GM19099 (cell line): ENCODE measurements around the gene GFAP.

Source experiments
- POLR2A ChIP-seq: IDR thresholded peaks from 3 replicates; pipeline ENCODE4 v1.6.1; 2011; ENCODE audit warnings: low read depth; ENCODE audit not compliant: insufficient read length; ENCODE audit errors: extremely low read depth

The GFAP gene

DNA sequence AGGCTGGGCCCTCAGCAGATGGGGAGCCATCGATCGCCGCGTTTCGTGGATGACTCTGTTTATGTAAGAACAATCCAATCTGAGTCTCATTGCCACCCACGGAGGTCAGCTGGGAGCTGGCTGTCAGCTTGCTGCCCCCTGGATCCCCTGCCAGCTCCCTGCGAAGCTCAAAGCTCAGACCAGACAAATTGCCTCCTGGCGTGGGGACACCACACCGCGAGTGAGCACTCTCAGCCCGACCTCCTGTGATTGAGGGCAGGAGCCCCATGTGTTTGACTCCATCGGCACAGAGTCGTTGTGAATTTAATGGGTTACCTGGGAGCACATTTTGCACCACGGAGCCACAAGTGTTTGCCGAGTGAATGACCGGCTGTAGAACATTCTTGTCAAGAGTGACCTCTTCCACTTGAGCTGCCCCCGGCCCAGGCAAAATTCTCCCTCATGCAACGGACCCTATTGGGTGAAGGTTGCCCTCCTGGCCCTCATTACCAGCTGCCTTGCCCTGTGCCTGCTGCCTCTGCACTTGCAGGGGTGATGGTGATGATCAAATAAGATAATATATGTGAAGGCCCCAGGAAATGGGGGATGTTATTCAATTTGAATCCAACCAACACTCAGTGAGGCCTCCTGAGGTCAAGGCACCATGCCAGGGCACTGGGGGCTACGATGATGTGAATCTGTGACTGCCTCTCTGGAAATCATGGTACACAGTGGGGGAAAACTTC, 7.6 kb upstream of the GFAP start:
- TF ChIP-seq POLR2A = no peak

DNA sequence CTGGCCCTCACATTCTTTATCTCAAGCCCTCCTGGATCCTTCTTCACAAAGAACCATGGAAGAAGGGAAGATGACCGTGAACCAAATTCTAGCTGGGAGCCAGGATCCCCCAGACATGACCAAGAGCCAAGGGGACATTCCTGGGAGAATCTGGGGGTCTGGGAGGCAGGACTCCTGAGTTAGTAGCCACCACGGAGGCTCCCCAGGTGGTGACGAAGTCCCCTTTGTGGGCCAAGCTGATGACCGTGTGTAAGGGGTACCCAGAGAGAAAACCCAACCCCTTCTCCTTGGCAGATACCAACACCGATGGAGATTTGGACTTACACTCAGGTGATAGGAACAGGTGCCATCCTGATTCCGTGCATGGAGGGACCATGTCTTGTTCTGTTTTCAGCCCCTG, 6.8 kb upstream of the GFAP start:
- no peak for TF ChIP-seq POLR2A

DNA sequence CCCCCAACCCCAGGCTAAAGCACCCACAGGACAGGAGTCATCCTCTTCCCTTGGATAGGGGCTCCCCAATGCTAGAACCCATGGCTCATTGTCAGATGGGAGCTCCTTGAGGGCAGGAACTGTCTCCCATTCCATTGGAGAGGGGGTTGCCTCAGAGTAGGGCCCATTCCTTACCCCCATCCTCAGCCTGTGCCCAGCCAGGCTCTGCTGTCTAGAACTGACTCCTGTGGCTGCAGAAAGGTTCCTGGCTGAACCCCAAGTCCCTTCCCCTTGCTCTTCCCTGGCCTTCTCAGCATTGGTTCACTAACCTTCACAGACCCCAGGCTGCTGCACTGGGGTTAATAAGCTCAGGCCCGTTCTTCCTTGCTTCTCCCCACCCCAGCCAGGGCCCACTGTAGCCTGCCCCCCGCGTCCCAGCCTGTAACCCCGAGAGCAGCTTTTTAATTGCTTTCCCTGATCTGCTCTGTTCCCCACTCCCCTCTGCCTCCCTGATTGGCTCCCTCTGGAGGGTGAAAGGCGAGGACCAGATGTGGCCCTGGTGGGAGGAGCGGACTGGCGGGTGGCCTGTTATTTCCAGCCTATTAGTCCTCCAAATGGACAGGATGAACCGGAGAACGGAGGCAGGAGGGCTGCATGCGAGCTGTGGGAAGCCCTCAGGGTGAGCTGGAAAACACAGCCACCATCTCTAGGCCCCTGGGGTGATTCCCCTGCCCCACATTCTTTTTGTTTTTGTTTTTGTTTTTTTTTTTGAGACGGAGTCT, 6.0 kb upstream of the GFAP start:
- TF ChIP-seq POLR2A = no peak

DNA sequence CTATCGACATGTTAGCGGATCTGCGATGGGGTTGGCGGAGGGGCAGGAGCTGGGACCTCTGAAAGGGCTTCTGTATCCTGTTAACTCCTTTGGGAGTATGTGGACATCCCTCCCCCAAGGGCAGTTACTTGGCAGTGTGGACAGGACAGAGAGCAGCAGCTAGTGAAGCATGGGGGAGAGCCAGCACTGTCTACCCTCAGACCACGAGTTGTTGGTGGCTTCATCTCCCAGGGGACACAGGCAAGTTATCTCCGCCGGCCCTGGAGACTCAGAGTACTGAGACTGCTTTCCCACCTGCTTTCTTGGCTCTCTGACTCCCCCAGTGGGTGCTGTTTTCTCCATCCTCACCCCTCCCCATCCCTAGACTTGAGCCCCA, 5.3 kb upstream of the GFAP start:
- TF ChIP-seq POLR2A = no peak

DNA sequence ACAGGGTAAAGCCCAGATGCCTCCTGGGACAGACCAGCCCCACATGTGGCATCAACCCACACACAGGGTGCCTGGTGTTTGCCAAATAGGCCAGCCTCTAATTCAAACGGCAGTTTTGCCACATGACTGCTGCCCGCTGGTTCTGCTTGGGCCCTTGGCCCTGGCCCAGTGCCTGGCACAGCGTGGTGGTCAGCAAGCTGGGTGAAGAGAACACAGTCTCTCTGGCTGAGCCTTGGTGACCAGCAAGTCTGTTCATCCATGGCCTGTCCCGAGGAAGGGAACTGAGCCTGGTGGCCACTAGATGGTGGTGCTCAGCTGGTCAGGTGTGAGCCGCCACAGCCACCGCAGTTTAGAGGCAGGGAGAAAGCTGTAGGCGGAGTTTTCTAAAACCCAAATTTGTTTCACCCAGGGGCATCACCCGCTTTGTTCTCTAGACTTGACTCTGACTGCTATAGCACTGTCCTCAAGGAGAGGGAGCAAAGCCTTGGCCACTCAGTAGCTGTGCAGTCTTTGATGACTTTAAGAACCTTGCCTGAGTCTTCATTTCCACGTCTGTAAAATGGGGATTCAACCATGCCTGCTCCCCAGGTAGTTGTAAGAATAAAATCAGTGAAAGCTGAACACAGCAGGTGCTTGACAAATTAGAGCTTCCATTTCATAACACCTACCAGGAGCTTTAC, 4.7 kb upstream of the GFAP start:
- TF ChIP-seq POLR2A = no peak

DNA sequence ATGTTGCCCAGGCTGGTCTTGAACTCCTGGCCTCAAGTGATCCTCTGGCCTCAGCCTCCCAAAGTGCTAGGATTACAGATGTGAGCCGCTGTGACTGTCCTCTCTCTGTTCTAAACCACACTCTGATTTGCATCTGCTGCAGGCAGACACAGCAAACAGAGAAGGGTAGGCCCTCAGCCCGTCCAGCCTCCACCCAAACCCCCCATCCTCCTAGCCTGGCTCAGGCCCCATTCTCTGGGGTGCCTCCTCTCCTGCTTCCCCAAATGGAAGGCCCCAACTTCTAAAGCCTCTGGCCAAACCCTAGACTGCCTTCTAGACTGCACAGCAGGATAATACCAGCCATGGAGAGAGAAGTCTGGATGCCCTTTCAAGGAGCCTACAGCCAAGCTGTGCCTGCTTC, 4.1 kb upstream of the GFAP start:
- no peak for TF ChIP-seq POLR2A

DNA sequence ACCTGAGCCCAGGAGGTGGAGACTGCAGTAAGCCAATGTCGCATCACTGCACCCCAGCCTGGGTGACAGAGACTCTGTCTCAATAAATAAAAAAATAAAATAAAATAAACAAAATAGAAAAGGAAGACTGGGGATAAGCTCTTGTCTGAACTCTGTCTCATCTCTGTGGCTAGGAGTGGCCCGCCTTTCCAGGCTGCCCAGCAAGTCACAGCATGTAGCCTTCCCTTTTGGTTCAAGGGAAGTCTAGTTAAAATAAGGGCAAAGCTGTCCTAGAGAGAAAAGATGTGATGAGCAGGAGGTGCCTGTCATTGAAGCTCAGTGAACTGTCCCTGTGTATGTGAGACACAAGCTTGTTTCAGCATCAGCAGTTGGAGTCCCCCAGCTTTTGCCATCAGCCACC, 2.7 kb upstream of the GFAP start:
- TF ChIP-seq POLR2A = no peak

DNA sequence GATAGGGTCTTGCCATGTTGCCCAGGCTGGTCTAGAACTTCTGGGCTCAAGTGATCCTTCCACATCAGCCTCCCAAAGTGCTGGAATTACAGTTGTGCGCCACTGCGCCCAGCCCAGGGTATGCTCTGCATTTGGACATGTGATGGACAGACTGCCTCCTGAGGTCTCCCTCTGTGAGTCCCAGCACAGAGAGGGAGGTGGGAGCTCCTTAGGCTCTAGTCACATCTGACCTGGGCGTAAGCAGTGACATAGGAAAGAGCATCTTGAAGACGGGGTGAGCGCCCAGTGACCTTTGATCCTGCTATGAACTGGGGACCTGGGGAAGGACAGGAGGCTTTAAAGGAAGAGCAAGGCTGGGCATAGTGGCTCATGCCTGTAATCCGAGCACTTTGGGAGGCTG, 2.2 kb upstream of the GFAP start:
- no peak for TF ChIP-seq POLR2A

DNA sequence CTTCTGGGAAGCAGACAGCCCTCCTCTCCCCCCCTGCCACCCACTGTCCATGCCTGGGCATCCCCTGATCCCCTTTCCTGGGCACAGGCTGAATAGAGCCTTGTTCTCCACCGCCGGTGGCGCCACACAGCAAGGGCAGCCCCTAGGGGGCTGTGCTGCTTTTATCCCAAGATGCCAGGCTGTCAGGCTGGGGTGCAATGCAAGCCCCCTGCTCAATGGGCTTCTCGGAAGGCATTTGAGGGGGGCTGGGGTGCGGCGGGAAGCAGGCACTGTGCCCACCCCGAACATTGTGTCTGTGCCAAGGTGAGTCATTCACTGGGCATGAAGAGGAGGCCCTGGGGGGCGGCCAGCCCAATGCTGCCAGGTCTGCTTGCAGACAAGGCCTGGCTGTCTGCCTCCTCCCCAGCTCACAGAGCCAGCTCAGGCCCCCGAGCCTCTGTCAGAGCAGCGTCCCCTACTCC, 1.5 kb upstream of the GFAP start:
- TF ChIP-seq POLR2A = no peak

DNA sequence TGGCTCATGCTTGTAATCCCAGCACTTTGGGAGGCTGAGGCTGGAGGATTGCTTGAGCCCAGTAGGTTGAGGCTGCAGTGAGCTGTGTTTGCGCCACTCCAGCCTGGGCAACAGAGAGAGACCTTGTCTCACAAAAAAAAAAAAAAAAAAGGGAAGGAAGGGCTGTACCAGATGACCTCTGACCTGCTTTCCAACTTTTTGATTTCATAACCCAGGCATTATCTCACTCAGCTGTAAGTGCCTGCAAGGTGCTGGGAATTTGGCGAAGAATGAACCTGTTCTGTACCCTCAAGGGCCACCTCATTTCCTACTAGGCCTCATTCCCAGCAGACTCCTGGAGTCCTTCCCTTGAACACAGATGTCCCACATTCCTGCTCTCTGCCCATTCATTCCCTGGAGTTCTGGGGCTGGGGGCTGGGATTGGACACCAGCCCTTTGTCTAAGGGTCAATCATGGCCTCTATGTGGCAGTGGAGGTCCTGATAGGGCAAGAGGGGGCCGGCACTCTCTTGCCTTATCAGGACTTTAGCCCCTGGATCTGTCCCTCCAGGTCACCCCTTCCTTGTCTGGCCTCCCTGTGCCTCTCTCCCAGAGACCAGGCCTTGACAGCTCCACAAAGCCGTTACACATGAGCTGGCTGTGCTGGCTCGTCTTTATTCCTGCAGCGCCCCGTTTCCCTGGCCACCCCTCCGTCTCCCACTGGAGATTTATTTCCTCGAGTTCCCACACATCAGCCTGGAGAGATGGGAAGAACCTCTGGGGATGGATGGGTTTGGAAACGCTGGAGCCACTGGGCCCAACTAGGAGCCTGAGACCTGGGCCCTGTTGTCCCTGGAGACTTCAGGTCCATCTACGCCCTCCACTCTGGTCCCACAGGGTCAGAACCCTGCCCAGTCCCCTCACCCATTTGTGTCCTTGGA, 821 bp upstream of the GFAP start:
- no peak for TF ChIP-seq POLR2A

DNA sequence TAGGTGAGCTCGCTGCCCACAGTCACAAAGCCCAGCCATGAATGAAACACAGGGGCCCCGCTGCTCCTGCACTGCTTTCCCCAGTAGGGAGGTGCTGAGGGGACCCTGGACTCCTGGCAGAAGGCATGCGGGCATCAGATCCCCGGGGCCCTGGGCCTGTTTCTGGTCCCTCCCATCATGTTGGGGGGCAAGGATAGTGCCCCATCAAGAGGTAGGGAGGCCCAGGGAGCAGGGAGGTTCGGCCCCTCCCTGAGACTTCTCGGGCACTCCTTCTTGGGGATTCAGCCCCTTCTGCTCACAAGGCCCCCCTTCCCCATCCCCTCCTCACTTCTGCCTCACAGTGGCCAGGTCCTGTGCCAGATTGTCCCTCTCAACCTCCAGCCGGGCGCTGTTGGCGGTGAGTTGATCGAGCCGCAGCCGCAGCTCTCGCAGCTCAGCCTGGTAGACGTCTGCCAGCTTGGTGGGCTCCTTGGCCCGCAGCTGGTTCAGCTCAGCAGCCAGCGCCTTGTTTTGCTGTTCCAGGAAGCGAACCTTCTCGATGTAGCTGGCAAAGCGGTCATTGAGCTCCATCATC, 515 bp downstream of the GFAP start:
- TF ChIP-seq POLR2A = no peak

DNA sequence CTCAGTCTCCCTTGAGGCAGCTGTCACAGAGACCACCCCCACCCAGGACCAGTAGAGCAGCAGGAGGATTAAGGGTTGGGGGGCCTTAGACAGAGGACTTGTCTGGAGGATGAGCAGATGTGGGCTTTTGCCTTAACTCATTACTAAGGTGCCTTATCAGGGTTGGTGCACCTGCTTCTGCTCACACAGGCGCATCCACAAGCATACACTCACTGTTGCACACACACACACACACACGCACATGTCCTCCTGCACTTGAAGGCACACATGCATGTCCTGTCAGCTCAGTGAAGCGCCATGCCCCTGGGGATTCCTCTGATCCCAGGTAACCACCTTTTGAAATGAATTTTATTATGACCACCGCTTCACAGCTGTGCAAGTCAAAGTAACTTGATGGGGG, 1.2 kb downstream of the GFAP start:
- no peak for TF ChIP-seq POLR2A

DNA sequence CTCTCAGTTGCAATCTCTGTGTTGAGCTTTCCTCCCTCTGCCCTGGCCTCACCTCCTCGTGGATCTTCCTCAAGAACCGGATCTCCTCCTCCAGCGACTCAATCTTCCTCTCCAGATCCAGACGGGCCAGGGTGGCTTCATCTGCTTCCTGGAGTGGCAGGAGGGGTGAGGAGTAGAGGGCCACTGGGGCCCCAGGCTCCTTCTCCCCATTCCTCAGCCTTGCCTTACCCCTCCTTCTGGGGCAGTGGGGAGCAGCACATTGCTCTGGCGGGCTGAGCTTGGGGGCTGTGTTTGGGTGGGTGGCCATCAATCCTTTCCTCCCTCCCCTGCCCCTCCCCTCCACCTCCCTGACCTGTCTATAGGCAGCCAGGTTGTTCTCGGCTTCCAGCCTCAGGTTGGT, 1.6 kb downstream of the GFAP start:
- no peak for TF ChIP-seq POLR2A

DNA sequence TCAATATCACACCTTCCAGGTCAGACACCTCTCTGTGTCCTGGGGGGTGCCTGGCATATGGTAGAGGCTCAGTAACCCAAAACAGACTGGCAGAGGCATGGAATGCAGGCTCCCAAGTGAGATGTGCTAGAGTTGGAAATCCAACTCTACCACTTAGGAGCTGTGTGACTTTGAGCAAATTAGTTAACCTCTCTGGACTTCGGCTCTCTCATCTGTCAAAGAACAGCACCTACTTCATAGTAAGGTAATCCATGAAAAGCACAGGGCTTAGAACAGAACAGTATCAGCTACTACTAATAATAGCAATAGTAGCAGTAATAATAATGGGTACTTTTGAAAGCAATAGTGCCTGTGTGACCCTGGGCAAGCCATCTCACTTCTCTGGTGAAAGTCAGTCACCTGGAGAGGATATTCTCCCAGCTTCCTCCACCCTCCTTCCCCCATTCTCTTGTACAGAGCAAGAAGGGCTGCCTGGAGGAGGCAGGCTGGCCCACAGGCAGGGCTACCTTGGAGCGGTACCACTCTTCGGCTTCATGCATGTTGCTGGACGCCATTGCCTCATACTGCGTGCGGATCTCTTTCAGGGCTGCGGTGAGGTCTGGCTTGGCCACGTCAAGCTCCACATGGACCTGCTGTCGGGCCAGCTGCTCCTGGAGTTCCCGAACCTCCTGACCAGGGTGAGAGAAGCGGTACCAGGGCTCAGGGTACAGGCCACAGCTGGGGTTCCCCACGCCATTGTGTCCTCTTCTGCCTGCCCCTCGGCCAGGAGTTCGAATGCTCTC, 2.3 kb downstream of the GFAP start:
- no peak for TF ChIP-seq POLR2A
